ENCODE measurements around the gene CACNA1I.

Gene CACNA1I

DNA sequence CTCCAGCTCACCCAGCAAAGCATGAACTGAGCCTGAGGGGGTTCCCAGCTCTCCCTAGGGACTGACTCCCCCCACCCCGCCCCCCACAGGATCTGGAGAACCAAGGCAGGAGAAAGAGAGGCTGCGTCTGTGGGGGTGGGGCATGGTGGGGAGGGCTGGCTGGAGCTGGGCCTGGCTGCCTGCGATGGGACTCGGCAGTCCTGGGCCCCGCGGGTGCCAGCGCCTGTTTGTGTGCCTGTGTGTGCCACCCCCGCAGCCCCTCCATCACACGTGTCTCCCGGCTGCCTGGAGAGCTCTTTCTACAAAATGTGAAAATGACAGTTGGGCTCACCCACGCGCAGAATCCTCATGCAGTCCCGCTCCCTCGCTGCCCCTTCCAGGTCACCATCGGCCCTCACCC, 46.8 kb downstream of the CACNA1I start:
- no peaks in the 10 kb centered on the region for H3K36me3 ChIP-seq (ENCODE audit: control insufficient read depth in 2 of 2, insufficient read depth in 1 of 2, low read length in 2 of 2)
- ChIA-PET POLR2A (no interaction called here), CTCF (interaction anchor here (0.6 to 1.1 kb wide), 2 partner anchors 29 to 407 kb away, joined by 3 to 6 read pairs; no protein-coding TSS in a partner anchor)
- no peak overlapping the region for H3K27ac ChIP-seq (ENCODE audit: extremely low read depth, low read depth, low read length)
- H3K4me3 ChIP-seq (ENCODE audit: low read depth, low read length) = no peak overlapping the region
- TF ChIP-seq ZNF19 (tag by site-specific recombination; IDR thresholded peaks at IDR 0.05; ENCODE audit: low read depth) = no peak
- no peak for TF ChIP-seq ZNF514 (tag by site-specific recombination; IDR thresholded peaks at IDR 0.05)
- TF ChIP-seq EGR2 (tag by site-specific recombination; IDR thresholded peaks at IDR 0.05; ENCODE audit: low read depth) = peak; percentile 37; the same call in 1 of the 2 replicates
- TF ChIP-seq, protein P1, sequence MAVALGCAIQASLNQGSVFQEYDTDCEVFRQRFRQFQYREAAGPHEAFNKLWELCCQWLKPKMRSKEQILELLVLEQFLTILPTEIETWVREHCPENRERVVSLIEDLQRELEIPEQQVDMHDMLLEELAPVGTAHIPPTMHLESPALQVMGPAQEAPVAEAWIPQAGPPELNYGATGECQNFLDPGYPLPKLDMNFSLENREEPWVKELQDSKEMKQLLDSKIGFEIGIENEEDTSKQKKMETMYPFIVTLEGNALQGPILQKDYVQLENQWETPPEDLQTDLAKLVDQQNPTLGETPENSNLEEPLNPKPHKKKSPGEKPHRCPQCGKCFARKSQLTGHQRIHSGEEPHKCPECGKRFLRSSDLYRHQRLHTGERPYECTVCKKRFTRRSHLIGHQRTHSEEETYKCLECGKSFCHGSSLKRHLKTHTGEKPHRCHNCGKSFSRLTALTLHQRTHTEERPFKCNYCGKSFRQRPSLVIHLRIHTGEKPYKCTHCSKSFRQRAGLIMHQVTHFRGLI (tag by site-specific recombination; IDR thresholded peaks at IDR 0.05) = no peak
- TF ChIP-seq, protein P2, sequence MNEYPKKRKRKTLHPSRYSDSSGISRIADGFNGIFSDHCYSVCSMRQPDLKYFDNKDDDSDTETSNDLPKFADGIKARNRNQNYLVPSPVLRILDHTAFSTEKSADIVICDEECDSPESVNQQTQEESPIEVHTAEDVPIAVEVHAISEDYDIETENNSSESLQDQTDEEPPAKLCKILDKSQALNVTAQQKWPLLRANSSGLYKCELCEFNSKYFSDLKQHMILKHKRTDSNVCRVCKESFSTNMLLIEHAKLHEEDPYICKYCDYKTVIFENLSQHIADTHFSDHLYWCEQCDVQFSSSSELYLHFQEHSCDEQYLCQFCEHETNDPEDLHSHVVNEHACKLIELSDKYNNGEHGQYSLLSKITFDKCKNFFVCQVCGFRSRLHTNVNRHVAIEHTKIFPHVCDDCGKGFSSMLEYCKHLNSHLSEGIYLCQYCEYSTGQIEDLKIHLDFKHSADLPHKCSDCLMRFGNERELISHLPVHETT (tag by site-specific recombination; IDR thresholded peaks at IDR 0.05) = no peak
- TF ChIP-seq KLF16 (tag by site-specific recombination; IDR thresholded peaks at IDR 0.05) = no peak
- no peak for TF ChIP-seq ZNF830 (tag by site-specific recombination; IDR thresholded peaks at IDR 0.05; ENCODE audit: low read depth)
- TF ChIP-seq HOXC10 (CRISPR knock-in tag; IDR thresholded peaks at IDR 0.05) = no peak
- TF ChIP-seq ZFHX2 (tag by site-specific recombination; conservative IDR thresholded peaks at IDR 0.05) = peak; percentile 63
- no peak for TF ChIP-seq ZNF521 (tag by site-specific recombination; IDR thresholded peaks at IDR 0.05)
- H3K9me3 ChIP-seq (ENCODE audit: control insufficient read depth, insufficient read depth, low read depth, low read length) = no peaks in the 10 kb centered on the region
- H3K4me1 ChIP-seq (ENCODE audit: control insufficient read depth, insufficient read depth, low read length) = no peaks in the 10 kb centered on the region

DNA sequence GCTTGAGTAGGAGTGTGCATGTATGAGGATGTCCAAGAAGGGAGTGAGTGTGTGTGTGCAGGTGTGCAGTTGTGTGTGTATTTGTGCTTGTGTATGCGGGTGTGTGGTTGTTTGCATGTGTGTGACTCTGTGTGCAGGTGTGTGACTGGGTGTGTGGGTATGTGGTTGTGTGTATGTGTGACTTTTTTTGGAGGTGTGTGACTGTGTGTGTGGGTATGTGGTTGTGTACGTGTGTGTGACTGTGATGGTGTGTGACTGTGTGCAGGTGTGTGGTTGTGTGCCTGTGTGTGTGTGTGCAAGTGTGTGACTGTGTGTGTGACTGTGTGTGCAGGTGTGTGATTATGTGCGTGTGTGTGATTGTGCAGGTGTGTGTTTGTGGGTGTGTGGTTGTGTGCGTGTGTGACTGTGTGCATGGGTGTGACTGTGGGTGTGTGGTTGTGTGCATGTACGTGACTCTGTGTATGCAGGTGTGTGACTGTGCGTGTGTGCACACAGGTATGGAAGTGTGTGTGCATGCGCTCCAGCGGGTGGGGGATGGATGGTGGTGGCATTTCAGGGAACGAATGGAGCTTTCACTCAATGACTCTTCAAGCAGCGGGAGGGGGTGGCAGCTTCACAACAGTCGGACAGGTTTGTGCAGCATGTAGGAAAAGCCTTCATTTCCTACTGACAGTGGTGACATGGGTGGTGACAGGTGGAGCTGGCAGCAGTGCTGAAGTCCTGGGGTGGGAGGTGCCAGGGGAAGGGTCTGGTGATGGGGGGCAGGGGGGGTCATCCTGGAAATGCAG, 47.6 kb downstream of the CACNA1I start:
- TF ChIP-seq EGR2 (tag by site-specific recombination; IDR thresholded peaks at IDR 0.05; ENCODE audit: low read depth) (peak; percentile 74), ZNF777 (tag by site-specific recombination; IDR thresholded peaks at IDR 0.05; ENCODE audit: borderline replicate concordance) (0 out of 2 replicates have a peak, but pooled peaks have one; percentile 1), ZNF660 (tag by site-specific recombination; IDR thresholded peaks at IDR 0.05) (no peak), ZNF148 (tag by site-specific recombination; IDR thresholded peaks at IDR 0.05; ENCODE audit: borderline replicate concordance) (peak; percentile 79; the same call in 1 of the 2 replicates), ZNF248 (tag by site-specific recombination; IDR thresholded peaks at IDR 0.05) (0 out of 2 replicates have a peak, but pooled peaks have one; percentile 54), ZNF621 (tag by site-specific recombination; IDR thresholded peaks at IDR 0.05) (0 out of 2 replicates have a peak, but pooled peaks have one; percentile 35), ZFHX2 (tag by site-specific recombination; conservative IDR thresholded peaks at IDR 0.05) (peak; percentile 65), ZNF239 (tag by site-specific recombination; IDR thresholded peaks at IDR 0.05) (peak; percentile 61; the same call in 1 of the 2 replicates), ZBTB48 (tag by site-specific recombination; IDR thresholded peaks at IDR 0.05) (no peak)
- TF ChIP-seq, protein P3, sequence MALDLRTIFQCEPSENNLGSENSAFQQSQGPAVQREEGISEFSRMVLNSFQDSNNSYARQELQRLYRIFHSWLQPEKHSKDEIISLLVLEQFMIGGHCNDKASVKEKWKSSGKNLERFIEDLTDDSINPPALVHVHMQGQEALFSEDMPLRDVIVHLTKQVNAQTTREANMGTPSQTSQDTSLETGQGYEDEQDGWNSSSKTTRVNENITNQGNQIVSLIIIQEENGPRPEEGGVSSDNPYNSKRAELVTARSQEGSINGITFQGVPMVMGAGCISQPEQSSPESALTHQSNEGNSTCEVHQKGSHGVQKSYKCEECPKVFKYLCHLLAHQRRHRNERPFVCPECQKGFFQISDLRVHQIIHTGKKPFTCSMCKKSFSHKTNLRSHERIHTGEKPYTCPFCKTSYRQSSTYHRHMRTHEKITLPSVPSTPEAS (tag by site-specific recombination; IDR thresholded peaks at IDR 0.05) = peak; percentile 81
- TF ChIP-seq, protein P4, sequence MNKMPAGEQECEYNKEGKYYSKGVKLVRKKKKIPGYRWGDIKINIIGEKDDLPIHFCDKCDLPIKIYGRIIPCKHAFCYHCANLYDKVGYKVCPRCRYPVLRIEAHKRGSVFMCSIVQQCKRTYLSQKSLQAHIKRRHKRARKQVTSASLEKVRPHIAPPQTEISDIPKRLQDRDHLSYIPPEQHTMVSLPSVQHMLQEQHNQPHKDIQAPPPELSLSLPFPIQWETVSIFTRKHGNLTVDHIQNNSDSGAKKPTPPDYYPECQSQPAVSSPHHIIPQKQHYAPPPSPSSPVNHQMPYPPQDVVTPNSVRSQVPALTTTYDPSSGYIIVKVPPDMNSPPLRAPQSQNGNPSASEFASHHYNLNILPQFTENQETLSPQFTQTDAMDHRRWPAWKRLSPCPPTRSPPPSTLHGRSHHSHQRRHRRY (tag by site-specific recombination; IDR thresholded peaks at IDR 0.05) = no peak
- TF ChIP-seq, protein P5, sequence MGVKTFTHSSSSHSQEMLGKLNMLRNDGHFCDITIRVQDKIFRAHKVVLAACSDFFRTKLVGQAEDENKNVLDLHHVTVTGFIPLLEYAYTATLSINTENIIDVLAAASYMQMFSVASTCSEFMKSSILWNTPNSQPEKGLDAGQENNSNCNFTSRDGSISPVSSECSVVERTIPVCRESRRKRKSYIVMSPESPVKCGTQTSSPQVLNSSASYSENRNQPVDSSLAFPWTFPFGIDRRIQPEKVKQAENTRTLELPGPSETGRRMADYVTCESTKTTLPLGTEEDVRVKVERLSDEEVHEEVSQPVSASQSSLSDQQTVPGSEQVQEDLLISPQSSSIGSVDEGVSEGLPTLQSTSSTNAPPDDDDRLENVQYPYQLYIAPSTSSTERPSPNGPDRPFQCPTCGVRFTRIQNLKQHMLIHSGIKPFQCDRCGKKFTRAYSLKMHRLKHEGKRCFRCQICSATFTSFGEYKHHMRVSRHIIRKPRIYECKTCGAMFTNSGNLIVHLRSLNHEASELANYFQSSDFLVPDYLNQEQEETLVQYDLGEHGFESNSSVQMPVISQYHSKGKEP (tag by site-specific recombination; IDR thresholded peaks at IDR 0.05) = no peak
- TF ChIP-seq, protein P6, sequence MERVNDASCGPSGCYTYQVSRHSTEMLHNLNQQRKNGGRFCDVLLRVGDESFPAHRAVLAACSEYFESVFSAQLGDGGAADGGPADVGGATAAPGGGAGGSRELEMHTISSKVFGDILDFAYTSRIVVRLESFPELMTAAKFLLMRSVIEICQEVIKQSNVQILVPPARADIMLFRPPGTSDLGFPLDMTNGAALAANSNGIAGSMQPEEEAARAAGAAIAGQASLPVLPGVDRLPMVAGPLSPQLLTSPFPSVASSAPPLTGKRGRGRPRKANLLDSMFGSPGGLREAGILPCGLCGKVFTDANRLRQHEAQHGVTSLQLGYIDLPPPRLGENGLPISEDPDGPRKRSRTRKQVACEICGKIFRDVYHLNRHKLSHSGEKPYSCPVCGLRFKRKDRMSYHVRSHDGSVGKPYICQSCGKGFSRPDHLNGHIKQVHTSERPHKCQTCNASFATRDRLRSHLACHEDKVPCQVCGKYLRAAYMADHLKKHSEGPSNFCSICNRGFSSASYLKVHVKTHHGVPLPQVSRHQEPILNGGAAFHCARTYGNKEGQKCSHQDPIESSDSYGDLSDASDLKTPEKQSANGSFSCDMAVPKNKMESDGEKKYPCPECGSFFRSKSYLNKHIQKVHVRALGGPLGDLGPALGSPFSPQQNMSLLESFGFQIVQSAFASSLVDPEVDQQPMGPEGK (tag by site-specific recombination; IDR thresholded peaks at IDR 0.05) = no peak
- H3K36me3 ChIP-seq (ENCODE audit: control insufficient read depth in 2 of 2, insufficient read depth in 1 of 2, low read length in 2 of 2) = no peaks in the 10 kb centered on the region
- H3K4me1 ChIP-seq (ENCODE audit: control insufficient read depth, insufficient read depth, low read length) = no peaks in the 10 kb centered on the region
- no peaks in the 10 kb centered on the region for H3K9me3 ChIP-seq (ENCODE audit: control insufficient read depth, insufficient read depth, low read depth, low read length)
- ChIA-PET CTCF (interaction anchor here (1.0 kb wide), 1 partner anchor 406 kb away, joined by 3 read pairs; no protein-coding TSS in a partner anchor), POLR2A (no interaction called here)
- no peak overlapping the region for H3K27ac ChIP-seq (ENCODE audit: extremely low read depth, low read depth, low read length)
- H3K4me3 ChIP-seq (ENCODE audit: low read depth, low read length) = no peak overlapping the region

Data from HEK293 (cell line).